Stimulated activated CD4-positive, alpha-beta T cell treated with anti-CD3 and anti-CD28 coated beads, Interleukin-2, amount 100 ng/mL, for 24 hours (primary cell): Measurements from ENCODE around the gene MYO9A.
"Not testable (repeated sequence)": the region's sequence is repeated elsewhere in the genome, so short reads cannot be mapped to it uniquely, and the experiment has no call there.

Experiments used
- DNase-seq, 2 donors: peaks; one replicate each; pipeline ENCODE4 v3.0.0-alpha.2; 2020

The MYO9A gene

GRCh38 chr15:71939981-71940588, 177.9 kb downstream of the MYO9A start:
- no peak for DNase-seq

GRCh38 chr15:71937650-71938311, 180.2 kb downstream of the MYO9A start:
- no peak for DNase-seq

GRCh38 chr15:71934446-71934845, 183.5 kb downstream of the MYO9A start:
- DNase-seq: no peak

GRCh38 chr15:71932689-71933088, 185.3 kb downstream of the MYO9A start:
- no peak for DNase-seq

- no peak for DNase-seq
These were observed 186.7 kb downstream of the MYO9A start for GRCh38 chr15:71931261-71931660.

GRCh38 chr15:71925145-71925544, 192.8 kb downstream of the MYO9A start:
- no peak for DNase-seq

- no peak for DNase-seq
These were observed 196.8 kb downstream of the MYO9A start for GRCh38 chr15:71921191-71921590.

GRCh38 chr15:71920573-71920972, 197.4 kb downstream of the MYO9A start:
- DNase-seq: no peak

- DNase-seq: no peak
These were observed 201.1 kb downstream of the MYO9A start for GRCh38 chr15:71916834-71917233.

GRCh38 chr15:71914092-71914491, 203.9 kb downstream of the MYO9A start:
- no peak for DNase-seq

GRCh38 chr15:71899674-71900073, 218.3 kb downstream of the MYO9A start:
- no peak for DNase-seq

- no peak for DNase-seq
These were observed 224.3 kb downstream of the MYO9A start for GRCh38 chr15:71893691-71894090.

GRCh38 chr15:71892335-71892734, 225.6 kb downstream of the MYO9A start:
- DNase-seq: no peak

GRCh38 chr15:71891026-71891425, 226.9 kb downstream of the MYO9A start:
- no peak for DNase-seq

GRCh38 chr15:71889947-71890346, 228.0 kb downstream of the MYO9A start:
- DNase-seq: no peak

GRCh38 chr15:71889385-71889784, 228.6 kb downstream of the MYO9A start:
- no peak for DNase-seq

- no peak for DNase-seq
These were observed 229.2 kb downstream of the MYO9A start for GRCh38 chr15:71888797-71889196.

GRCh38 chr15:71885390-71885789, 232.6 kb downstream of the MYO9A start:
- no peak for DNase-seq

- no peak for DNase-seq
These were observed 234.5 kb downstream of the MYO9A start for GRCh38 chr15:71883447-71883846.

- DNase-seq: no peak
These were observed 237.7 kb downstream of the MYO9A start for GRCh38 chr15:71880276-71880675.

- no peak for DNase-seq
These were observed 243.7 kb downstream of the MYO9A start for GRCh38 chr15:71874245-71874644.

GRCh38 chr15:71858232-71858631, 259.7 kb downstream of the MYO9A start:
- not testable (repeated sequence) for DNase-seq

GRCh38 chr15:71853543-71853942, 264.4 kb downstream of the MYO9A start:
- DNase-seq: no peak

GRCh38 chr15:71844916-71845315, 273.0 kb downstream of the MYO9A start:
- DNase-seq: no peak

GRCh38 chr15:71841563-71841962, 276.4 kb downstream of the MYO9A start:
- DNase-seq: no peak
